Heart left ventricle (tissue), 16 donors: ENCODE results near the gene DAGLA. TPM values are rescaled to one million over a fixed set of nuclear protein-coding genes. Genes with fewer than 3 reads are reported as not detected.
A peak's percentile ranks its signal among the peaks of the same experiment; 100 is the strongest.

ENCODE experiments used
- ATAC-seq, 4 donors: fragments of 200-7000 bp; cut with Tn5 transposase; one replicate each; pipeline ENCODE4 v1.9.1; 2020 to 2022; ENCODE audit warnings: moderate library complexity in 4 of 4, mild to moderate bottlenecking in 3 of 4, moderate number of reproducible peaks in 1 of 4
- DNase-seq, 5 donors: peaks; one replicate each; pipeline ENCODE4 v3.0.0-alpha.2; 2020
- H3K27ac ChIP-seq, 12 donors: fragments of 200-600 bp; sonication (generic) in 4 of 12; one replicate each; pipeline versions ENCODE4 v1.5.0 to v1.8.0; 2016 to 2022; ENCODE audit warnings: mild to moderate bottlenecking in 2 of 12
- H3K27me3 ChIP-seq, 9 donors: fragments of 200-600 bp; sonication (generic) in 2 of 9; one replicate each; pipeline versions ENCODE4 v1.5.1 to v1.8.0; 2016 to 2022; ENCODE audit warnings: mild to moderate bottlenecking in 3 of 9
- H3K36me3 ChIP-seq, 9 donors: fragments of 200-600 bp; sonication (generic) in 2 of 9; one replicate each; pipeline versions ENCODE4 v1.5.0 to v1.8.0; 2018 to 2022; ENCODE audit warnings: mild to moderate bottlenecking in 2 of 9
- H3K4me1 ChIP-seq, 12 donors: fragments of 200-600 bp; sonication (generic) in 4 of 12; one replicate each; pipeline versions ENCODE4 v1.5.0 to v1.8.0; 2016 to 2022; ENCODE audit warnings: mild to moderate bottlenecking in 3 of 12
- H3K4me3 ChIP-seq, 12 donors: fragments of 200-600 bp; sonication (generic) in 4 of 12; one replicate each; pipeline versions ENCODE4 v1.5.0 to v1.8.0; 2017 to 2022; ENCODE audit warnings: mild to moderate bottlenecking in 9 of 12, moderate library complexity in 4 of 12
- H3K9me3 ChIP-seq, 12 donors: fragments of 200-600 bp; sonication (generic) in 4 of 12; one replicate each; pipeline versions ENCODE4 v1.5.0 to v1.8.0; 2016 to 2022; ENCODE audit warnings: mild to moderate bottlenecking in 1 of 12
- POLR2A ChIP-seq, 2 donors: fragments of 450-650 bp; IDR thresholded peaks; one replicate each; pipeline ENCODE4 v1.6.1; 2017; ENCODE audit warnings: antibody characterized with exemption in 2 of 2, mild to moderate bottlenecking in 2 of 2, moderate library complexity in 2 of 2
- WGBS, 4 donors: extraction: QIAGEN DNeasy Blood & Tissue Kit in 2 of 4; methylation state at CpG; one replicate each; pipeline versions ENCODE4 v1.1.5 to v1.1.7; 2013 to 2018; 5-methylcytosine and 5-hydroxymethylcytosine counted together
- intact Hi-C, 10 donors: fragments of 100-400 bp; cut with DNase I; formaldehyde crosslinking; loops; one replicate each; pipeline versions ENCODE4 v1.11.1 to v1.14.2; 2022
- polyA plus RNA-seq, 2 donors: library from polyadenylated mRNA; stranded (reverse); fragments of 200-250 nt; gene quantifications; one replicate each; pipeline ENCODE4 v1.2.3, GENCODE V29; 2013
- total RNA-seq, 9 donors: library from RNA; depleted of rRNA in 2 of 9; stranded (reverse); fragments of >200 nt in 2 of 9; fragmentation: NEBNext Ultra II Directional in 3 of 9; extraction: Animal tissue kit (Norgen Biotek cat#: 25700) in 3 of 9; gene quantifications; one replicate each; pipeline versions ENCODE4 v1.1.0 to v1.2.4, GENCODE V29; 2016 to 2023
- TF ChIP-seq, protein P1 (sequence below), 12 donors: fragments of 200-600 bp; sonication (generic) in 4 of 12; IDR thresholded peaks; one replicate each; pipeline versions ENCODE4 v1.5.0 to v1.8.0; 2018 to 2022; ENCODE audit warnings: antibody characterized with exemption in 12 of 12, mild to moderate bottlenecking in 5 of 12
- donor health status: ischemic (EF 13 %, LVEDD 7.1; RV severe dilation, severe dysfunction).
- donor health status: healthy with polysubstance abuse.
- donor health status: DM: no; HTN: yes; CAD: no.
- donor health status: DM: no; HTN: no; CAD: no.
- donor health status: ischemic (EF 25% LVEDD 6.9; RV normal size, moderate dysfunction).
- donor health status: ischemic (EF 25% LVEDD 5.7; RV mildly dilated, moderate dysfunction).
- donor health status: healthy.
- donor health status: DM: yes; HTN: yes; CAD: no.
- donor health status: ischemic (EF 35%, LVEDD 5.7; RV mildly dilated, moderate dysfunction).
- donor health status: nonischemic (EF 11% LVEDD 7.7; RV severe dilation, severe dysfunction).
- donor health status: DM: yes; HTN: yes; CAD: no.
- donor health status: PGD.
- donor health status: ischemic (EF 29% LVEDD 5.4; RV normal size, mild dysfunction).
- donor health status: nonischemic (EF 23%, LVEDD 6.1; RV moderate dilation, normal function).

The DAGLA gene
- total and polyA plus RNA-seq, 11 donors, result 2.2 to 5.6 (median 3.3) TPM

DNA sequence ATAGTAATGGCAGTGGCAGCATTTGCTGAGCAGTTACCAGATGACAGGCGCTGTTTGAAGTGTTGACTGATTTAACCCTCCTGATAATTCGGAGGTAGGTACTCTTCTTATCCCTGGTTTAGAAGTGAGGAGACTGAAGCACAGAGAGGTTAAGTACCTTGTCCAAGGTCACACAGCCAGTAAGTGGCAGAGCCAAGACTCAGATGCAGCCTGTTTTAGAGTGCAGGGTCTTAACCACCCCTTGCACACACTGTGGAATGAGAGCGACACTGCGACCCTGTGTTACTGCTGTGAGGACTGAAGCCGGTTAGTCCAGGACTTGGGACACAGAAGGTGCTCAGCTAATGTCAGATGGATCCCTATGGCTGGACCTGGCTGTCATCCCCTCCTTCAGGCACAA is 34.7 kb downstream of the DAGLA start:
- DNase-seq (no peak), ATAC-seq (no peak)
- no peaks in the 10 kb centered on the region for H3K36me3 ChIP-seq
- H3K4me1 ChIP-seq, result peaks cover 0 to 49% (median 15%) of the 10 kb centered on the region in 12 donors
- no peak for TF ChIP-seq POLR2A (IDR thresholded peaks at IDR 0.05)
- TF ChIP-seq, protein P1, sequence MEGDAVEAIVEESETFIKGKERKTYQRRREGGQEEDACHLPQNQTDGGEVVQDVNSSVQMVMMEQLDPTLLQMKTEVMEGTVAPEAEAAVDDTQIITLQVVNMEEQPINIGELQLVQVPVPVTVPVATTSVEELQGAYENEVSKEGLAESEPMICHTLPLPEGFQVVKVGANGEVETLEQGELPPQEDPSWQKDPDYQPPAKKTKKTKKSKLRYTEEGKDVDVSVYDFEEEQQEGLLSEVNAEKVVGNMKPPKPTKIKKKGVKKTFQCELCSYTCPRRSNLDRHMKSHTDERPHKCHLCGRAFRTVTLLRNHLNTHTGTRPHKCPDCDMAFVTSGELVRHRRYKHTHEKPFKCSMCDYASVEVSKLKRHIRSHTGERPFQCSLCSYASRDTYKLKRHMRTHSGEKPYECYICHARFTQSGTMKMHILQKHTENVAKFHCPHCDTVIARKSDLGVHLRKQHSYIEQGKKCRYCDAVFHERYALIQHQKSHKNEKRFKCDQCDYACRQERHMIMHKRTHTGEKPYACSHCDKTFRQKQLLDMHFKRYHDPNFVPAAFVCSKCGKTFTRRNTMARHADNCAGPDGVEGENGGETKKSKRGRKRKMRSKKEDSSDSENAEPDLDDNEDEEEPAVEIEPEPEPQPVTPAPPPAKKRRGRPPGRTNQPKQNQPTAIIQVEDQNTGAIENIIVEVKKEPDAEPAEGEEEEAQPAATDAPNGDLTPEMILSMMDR (IDR thresholded peaks at IDR 0.05), result no peak
- H3K27me3 ChIP-seq, result no peaks in the 10 kb centered on the region
- no peak overlapping the region for H3K4me3 ChIP-seq
- WGBS, 4 donors, result 87 to 95% (median 91%) methylated on average over 5 of the region's 5 CpGs
- intact Hi-C loops, result no loop called here
- no peak overlapping the region for H3K27ac ChIP-seq
- no peaks in the 10 kb centered on the region for H3K9me3 ChIP-seq

GRCh38 chr11:61715867-61716266 is 35.7 kb downstream of the DAGLA start:
- H3K27me3 ChIP-seq, result no peaks in the 10 kb centered on the region
- H3K9me3 ChIP-seq, result no peaks in the 10 kb centered on the region
- ATAC-seq (peak in 3 of 4 donors; percentile 15 to 38 (median 29)), DNase-seq (no peak)
- peak overlapping the region in 1 of 12 donors; percentile 62 for H3K27ac ChIP-seq
- intact Hi-C loops, result no loop called here
- H3K36me3 ChIP-seq, result peaks cover 0 to 5% (median 0%) of the 10 kb centered on the region in 9 donors
- peaks cover 0 to 49% (median 15%) of the 10 kb centered on the region in 12 donors for H3K4me1 ChIP-seq
- TF ChIP-seq POLR2A (IDR thresholded peaks at IDR 0.05), result no peak
- TF ChIP-seq, protein P1 (IDR thresholded peaks at IDR 0.05), result no peak
- WGBS, 4 donors, result 72 to 83% (median 80%) methylated on average over 4 of the region's 4 CpGs
- H3K4me3 ChIP-seq, result no peak overlapping the region

- no peak for TF ChIP-seq POLR2A (IDR thresholded peaks at IDR 0.05)
- TF ChIP-seq, protein P1 (IDR thresholded peaks at IDR 0.05), result no peak
- 78 to 81% (median 79%) methylated on average over 13 of the region's 13 CpGs for WGBS, 4 donors
- ATAC-seq (no peak), DNase-seq (no peak)
- peak overlapping the region in 1 of 12 donors; percentile 62 for H3K27ac ChIP-seq
- no peaks in the 10 kb centered on the region for H3K9me3 ChIP-seq
- intact Hi-C loops, result no loop called here
- H3K4me3 ChIP-seq, result no peak overlapping the region
- H3K27me3 ChIP-seq, result no peaks in the 10 kb centered on the region
- peaks cover 0 to 49% (median 15%) of the 10 kb centered on the region in 12 donors for H3K4me1 ChIP-seq
- peaks cover 0 to 5% (median 0%) of the 10 kb centered on the region in 9 donors for H3K36me3 ChIP-seq
Observed at GRCh38 chr11:61716478-61717285, 36.5 kb downstream of the DAGLA start.

DNA sequence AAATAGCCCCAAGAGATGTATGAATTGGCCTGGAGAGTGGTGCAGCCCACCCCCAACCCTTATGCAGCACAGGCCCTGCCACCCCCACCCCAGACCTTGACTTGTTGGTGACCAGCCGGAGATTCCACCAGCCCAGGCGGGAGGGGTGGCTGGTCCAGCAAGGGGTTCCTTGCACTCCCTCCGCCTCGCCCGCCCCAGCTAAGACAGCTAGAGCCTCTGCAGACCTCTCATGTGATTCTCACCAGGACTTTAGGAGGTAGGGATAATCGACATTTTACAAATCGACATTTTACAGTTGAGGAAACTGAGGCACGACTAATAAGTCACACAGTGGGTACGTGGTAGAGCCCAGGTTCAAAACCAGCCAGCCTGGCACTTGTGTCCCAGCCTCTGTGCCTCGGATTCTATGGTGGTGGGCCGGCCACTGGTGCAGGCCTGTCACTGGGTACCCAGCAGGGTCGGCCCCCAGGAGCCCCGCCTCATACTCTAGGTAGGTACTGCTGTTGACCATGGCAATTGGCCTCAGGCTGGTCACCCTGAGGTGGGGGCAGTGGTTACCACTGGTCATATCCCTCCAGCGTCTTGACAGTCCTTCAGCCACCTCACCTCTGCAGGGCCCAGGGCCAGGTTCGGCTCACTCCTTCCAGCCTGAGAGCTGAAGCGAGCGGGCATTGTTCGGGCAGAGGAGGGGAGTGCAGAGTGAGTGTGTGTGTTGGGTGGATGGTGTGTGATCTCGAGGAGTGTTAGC is 37.3 kb downstream of the DAGLA start:
- TF ChIP-seq POLR2A (IDR thresholded peaks at IDR 0.05), result no peak
- TF ChIP-seq, protein P1 (IDR thresholded peaks at IDR 0.05), result no peak
- Histone ChIP-seq H3K36me3 (peaks cover 0 to 5% (median 0%) of the 10 kb centered on the region in 9 donors), H3K27me3 (no peaks in the 10 kb centered on the region), H3K27ac (peak overlapping the region in 3 of 12 donors; percentile 32 to 75 (median 41)), H3K4me3 (peak overlapping the region in 1 of 12 donors; percentile 50), H3K4me1 (peaks cover 0 to 49% (median 15%) of the 10 kb centered on the region in 12 donors), H3K9me3 (no peaks in the 10 kb centered on the region)
- 85 to 87% (median 86%) methylated on average over 13 to 19 of the region's 19 CpGs for WGBS, 4 donors
- intact Hi-C loops, result no loop called here
- DNase-seq (no peak), ATAC-seq (no peak)
